HG02642 (cell line): ENCODE results near the gene GJC2.

Source experiments
- ATAC-seq: cut with Tn5 transposase; IDR thresholded peaks from one replicate; pipeline ENCODE4 v1.9.1; 2021; ENCODE audit warnings: mild to moderate bottlenecking; ENCODE audit not compliant: unreplicated experiment, poor library complexity

GJC2 gene

GRCh38 chr1:228155596-228156514, 6.1 kb downstream of the GJC2 start:
- ATAC-seq: no peak

DNA sequence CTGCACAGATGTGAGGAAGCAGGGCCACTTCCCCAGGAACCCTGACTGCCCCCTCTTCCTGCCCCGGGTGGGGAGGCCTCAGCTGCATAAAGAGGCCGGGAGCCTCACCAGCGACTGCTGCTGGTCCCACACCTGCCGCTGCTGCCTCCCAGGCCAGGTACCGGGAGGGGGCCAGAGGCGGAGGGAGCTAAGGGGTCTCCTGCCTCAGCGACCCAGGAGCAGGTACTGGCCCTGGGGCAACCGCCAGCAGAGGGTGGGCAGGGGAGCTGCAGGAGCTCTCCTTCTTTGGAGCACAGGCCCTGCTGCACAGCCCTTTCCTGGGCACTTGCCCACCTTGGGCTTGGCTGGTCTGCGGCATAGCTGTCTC, 6.8 kb downstream of the GJC2 start:
- ATAC-seq: no peak

DNA sequence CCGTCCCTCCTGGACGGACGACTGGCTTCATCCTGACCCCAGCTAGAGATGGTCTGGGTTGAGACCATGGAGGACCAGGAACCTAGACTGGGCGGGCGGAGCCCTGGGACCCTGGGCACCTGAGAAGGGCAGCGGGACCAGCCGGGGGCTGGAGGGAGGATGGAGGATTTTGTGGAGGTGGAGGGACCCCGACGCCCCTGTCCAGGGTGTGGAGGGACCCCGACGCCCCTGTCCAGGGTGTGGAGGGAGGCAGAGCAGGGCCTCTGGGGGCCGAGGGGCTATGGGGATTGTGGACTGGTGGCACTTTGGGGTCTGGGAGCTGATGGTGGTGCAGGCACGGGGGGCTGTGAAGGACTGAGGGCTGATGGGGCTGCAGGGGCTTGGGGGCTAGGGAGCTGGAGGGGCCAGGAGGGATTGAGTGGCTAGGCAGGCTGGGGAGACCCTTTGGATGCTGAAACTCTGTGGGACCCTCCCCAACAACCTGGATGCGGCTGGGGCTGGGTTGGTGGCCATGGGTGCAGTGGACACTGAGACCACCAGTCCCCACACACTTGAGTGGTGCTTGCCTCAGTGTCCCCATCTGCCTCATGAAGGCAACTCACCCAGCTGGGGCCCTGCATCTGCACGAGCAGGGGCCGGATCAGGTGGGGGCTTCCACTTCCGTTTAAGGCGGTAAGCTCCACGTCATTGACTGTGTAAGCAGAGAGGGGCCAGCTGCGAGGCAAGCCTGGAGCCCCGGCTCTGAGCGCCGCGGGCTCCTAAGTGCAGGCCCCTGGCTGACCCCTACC, 7.4 kb downstream of the GJC2 start:
- no peak for ATAC-seq

DNA sequence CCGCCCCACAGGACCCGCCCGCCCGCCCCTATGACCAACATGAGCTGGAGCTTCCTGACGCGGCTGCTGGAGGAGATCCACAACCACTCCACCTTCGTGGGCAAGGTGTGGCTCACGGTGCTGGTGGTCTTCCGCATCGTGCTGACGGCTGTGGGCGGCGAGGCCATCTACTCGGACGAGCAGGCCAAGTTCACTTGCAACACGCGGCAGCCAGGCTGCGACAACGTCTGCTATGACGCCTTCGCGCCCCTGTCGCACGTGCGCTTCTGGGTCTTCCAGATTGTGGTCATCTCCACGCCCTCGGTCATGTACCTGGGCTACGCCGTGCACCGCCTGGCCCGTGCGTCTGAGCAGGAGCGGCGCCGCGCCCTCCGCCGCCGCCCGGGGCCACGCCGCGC, 8.0 kb downstream of the GJC2 start:
- no peak for ATAC-seq

GRCh38 chr1:228158151-228159007, 8.6 kb downstream of the GJC2 start:
- ATAC-seq: no peak

GRCh38 chr1:228159008-228159665, 9.4 kb downstream of the GJC2 start:
- ATAC-seq: no peak

GRCh38 chr1:228160201-228160761, 10.6 kb downstream of the GJC2 start:
- ATAC-seq: no peak

DNA sequence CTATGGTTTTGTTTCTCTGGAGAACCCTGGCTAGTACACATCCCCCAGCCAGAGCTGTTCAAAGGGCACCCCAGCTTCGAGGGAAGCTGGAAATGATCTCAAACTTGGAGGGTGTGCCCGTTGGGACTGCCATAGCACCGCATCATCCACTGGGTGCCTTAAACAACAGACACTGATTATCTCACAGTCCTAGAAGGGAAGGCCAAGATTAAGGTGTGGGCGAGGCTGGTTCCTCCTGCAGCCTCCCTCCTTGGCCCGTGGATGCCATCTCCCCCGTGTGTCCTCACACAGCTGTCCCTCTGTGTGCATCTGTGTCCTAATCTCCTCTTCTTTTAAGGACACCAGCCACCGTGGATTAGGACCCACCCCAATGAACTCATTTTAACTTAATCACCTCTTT, 11.6 kb downstream of the GJC2 start:
- no peak for ATAC-seq

GRCh38 chr1:228161866-228162265, 12.1 kb downstream of the GJC2 start:
- ATAC-seq: no peak

- no peak for ATAC-seq
These were observed 12.7 kb downstream of the GJC2 start for GRCh38 chr1:228162286-228163006.

DNA sequence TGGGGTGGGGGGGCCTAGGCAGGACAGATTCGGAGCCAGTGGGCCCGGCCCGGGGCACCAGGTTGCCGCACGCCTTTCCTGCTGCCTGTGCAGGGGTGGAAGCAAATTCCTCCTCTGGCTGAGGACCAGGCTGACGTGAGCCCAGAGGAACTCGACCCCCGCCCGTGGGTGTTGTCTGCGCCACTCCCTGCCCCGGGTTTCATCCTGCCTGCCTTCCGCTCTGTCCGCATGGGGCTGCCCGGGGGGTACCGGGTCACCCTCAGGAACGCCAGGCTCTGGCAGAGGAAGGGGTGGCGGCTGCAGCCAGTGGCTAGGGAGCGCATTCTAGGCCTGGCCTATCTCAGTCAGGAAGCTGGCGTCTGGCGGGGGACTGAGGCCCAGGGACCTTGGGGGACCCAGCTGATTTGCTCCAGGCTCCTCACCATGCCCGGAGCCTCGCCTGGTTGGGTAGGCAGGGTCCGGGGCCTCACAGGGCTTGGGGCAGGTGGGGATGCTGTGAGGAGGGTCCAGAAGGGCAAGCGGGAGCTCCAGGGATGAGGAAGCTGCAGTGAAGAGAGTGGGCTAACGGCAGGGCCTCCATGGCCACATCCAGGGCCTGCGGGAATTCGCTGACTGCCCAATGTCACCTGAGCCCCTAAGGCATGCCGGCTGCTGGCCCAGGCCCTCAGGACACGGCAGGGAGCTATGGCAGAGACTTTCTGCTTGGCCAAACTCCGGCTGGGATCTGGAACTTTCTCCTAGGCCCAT, 13.4 kb downstream of the GJC2 start:
- no peak for ATAC-seq

- ATAC-seq: no peak
These were observed 14.2 kb downstream of the GJC2 start for GRCh38 chr1:228163776-228164519.

GRCh38 chr1:228164561-228165371, 15.0 kb downstream of the GJC2 start:
- no peak for ATAC-seq

GRCh38 chr1:228165372-228166169, 15.8 kb downstream of the GJC2 start, which contains the start of gene IBA57:
TSS of gene IBA57 (plus strand) at chr1:228165804. CDS start at chr1:228165817, 13 bp downstream.
- ATAC-seq: peak; percentile 85

DNA sequence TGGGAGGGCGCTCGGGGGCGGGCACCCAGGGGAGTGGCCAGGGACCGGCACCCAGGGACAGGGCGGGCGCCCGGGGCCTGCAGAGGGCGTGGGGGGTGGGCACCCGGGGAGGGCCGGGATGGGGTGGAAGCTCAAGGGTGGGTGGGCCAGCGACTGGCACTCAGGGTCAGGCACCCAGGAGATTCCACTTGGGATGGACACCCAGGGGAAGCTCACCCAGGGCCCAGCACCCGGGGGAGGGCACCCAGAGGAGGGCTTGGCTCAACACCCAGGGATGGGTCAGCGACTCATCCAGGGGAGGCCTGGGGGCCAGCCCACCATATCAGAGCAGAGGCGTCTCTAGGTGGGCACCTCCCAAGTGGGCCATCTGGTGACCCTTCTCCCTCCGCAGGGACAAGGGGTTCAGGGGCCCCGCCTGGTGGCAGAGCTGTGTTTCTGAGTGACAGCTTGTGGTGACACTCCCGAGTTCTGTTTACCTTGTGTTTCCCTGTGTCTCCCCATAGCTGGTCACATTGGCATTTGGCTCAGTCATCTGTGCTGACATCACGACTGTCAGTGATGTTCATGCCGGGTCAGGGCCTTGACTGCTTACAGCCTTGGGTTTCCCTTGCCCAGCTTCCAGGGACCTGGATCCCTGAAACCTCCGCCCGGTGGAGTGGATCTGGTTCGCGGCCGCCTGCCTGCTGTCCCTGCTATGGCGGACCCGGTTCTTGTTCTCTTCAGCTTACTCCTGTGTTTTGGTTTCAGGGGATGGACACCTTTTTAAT, 16.6 kb downstream of the GJC2 start:
- ATAC-seq: peak; percentile 14
